ENCODE data around the gene VOPP1.

DNA sequence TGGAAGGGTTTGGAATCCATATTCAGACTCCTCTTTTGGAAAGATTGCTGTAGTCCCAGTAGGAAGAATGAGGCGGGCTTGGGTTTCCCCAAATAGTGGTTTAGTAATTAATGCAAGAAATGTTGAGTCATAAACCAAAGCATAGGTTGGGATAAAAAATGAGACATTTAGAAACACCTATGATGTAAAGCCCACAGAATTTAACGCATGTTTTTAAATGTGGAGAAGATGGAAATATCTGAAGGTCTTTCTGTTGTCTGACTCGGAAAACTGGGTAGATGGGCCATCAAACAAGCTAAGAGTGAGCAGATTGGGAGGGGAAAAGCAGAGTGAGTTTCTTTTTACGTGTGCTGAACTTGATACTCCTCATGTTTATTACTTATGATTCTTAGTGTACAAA, 145.0 kb downstream of the VOPP1 start:
- TF ChIP-seq, protein P1, sequence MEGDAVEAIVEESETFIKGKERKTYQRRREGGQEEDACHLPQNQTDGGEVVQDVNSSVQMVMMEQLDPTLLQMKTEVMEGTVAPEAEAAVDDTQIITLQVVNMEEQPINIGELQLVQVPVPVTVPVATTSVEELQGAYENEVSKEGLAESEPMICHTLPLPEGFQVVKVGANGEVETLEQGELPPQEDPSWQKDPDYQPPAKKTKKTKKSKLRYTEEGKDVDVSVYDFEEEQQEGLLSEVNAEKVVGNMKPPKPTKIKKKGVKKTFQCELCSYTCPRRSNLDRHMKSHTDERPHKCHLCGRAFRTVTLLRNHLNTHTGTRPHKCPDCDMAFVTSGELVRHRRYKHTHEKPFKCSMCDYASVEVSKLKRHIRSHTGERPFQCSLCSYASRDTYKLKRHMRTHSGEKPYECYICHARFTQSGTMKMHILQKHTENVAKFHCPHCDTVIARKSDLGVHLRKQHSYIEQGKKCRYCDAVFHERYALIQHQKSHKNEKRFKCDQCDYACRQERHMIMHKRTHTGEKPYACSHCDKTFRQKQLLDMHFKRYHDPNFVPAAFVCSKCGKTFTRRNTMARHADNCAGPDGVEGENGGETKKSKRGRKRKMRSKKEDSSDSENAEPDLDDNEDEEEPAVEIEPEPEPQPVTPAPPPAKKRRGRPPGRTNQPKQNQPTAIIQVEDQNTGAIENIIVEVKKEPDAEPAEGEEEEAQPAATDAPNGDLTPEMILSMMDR (IDR thresholded peaks at IDR 0.05; ENCODE audit: insufficient read depth, low read length, poor library complexity, severe bottlenecking) = no peak
- TF ChIP-seq EZH2phosphoT487 (conservative IDR thresholded peaks at IDR 0.05; ENCODE audit: low read length) = no peak
